ENCODE data around the gene PHACTR2.
"Not testable (repeated sequence)": the region's sequence is repeated elsewhere in the genome, so short reads cannot be mapped to it uniquely, and the experiment has no call there.

The PHACTR2 gene

GRCh38 chr6:143864234-143864633, 186.5 kb downstream of the PHACTR2 start, which contains the start of gene ZC2HC1B:
ZC2HC1B (plus strand) TSS chr6:143864474; CDS start chr6:143864540, 66 bp downstream.
- Histone ChIP-seq H3K36me3 (ENCODE audit: control insufficient read depth, insufficient read depth, low read length) (peaks cover 62% of the 10 kb centered on the region), H3K4me1 (ENCODE audit: control insufficient read depth, insufficient read depth, low read length, poor library complexity, severe bottlenecking) (no peaks in the 10 kb centered on the region), H3K9me3 (ENCODE audit: control insufficient read depth, low read length) (peaks cover 5% of the 10 kb centered on the region), H3K4me3 (ENCODE audit: extremely low read depth, insufficient read depth, low read length, poor library complexity, severe bottlenecking) (no peak within 1 kb of the TSS), H3K27ac (ENCODE audit: low read depth, low read length, severe bottlenecking) (no peak within 1 kb of the TSS)
- WGBS, 2 experiments (ENCODE audit: insufficient coverage in 2 of 2), result no CpG with 5 or more reads among the region's 1 CpG

- peaks cover 35% of the 10 kb centered on the region for H3K36me3 ChIP-seq (ENCODE audit: control insufficient read depth, insufficient read depth, low read length)
- no peaks in the 10 kb centered on the region for H3K4me1 ChIP-seq (ENCODE audit: control insufficient read depth, insufficient read depth, low read length, poor library complexity, severe bottlenecking)
- no peak overlapping the region for H3K27ac ChIP-seq (ENCODE audit: low read depth, low read length, severe bottlenecking)
- peaks cover 5% of the 10 kb centered on the region for H3K9me3 ChIP-seq (ENCODE audit: control insufficient read depth, low read length)
- H3K4me3 ChIP-seq (ENCODE audit: extremely low read depth, insufficient read depth, low read length, poor library complexity, severe bottlenecking), result no peak overlapping the region
Measured at GRCh38 chr6:143867236-143867635, 189.5 kb downstream of the PHACTR2 start.

- not testable (repeated sequence) for H3K27ac ChIP-seq (ENCODE audit: low read depth, low read length, severe bottlenecking); H3K9me3 ChIP-seq (ENCODE audit: control insufficient read depth, low read length); H3K4me3 ChIP-seq (ENCODE audit: extremely low read depth, insufficient read depth, low read length, poor library complexity, severe bottlenecking); H3K4me1 ChIP-seq (ENCODE audit: control insufficient read depth, insufficient read depth, low read length, poor library complexity, severe bottlenecking)
- peaks cover 21% of the 10 kb centered on the region for H3K36me3 ChIP-seq (ENCODE audit: control insufficient read depth, insufficient read depth, low read length)
- WGBS, 2 experiments (ENCODE audit: insufficient coverage in 2 of 2), result 83% methylated on average over 1 of the region's 3 CpGs
Measured at GRCh38 chr6:143868808-143869207, 191.0 kb downstream of the PHACTR2 start.

- WGBS, 2 experiments (ENCODE audit: insufficient coverage in 2 of 2), result no CpG with 5 or more reads among the region's 1 CpG
- not testable (repeated sequence) for H3K27ac ChIP-seq (ENCODE audit: low read depth, low read length, severe bottlenecking); H3K4me3 ChIP-seq (ENCODE audit: extremely low read depth, insufficient read depth, low read length, poor library complexity, severe bottlenecking); H3K36me3 ChIP-seq (ENCODE audit: control insufficient read depth, insufficient read depth, low read length); H3K4me1 ChIP-seq (ENCODE audit: control insufficient read depth, insufficient read depth, low read length, poor library complexity, severe bottlenecking); H3K9me3 ChIP-seq (ENCODE audit: control insufficient read depth, low read length)
Measured at GRCh38 chr6:143871202-143871730, 193.5 kb downstream of the PHACTR2 start.

GRCh38 chr6:143872201-143872600, 194.4 kb downstream of the PHACTR2 start:
- no peak overlapping the region for H3K4me3 ChIP-seq (ENCODE audit: extremely low read depth, insufficient read depth, low read length, poor library complexity, severe bottlenecking)
- no peak overlapping the region for H3K27ac ChIP-seq (ENCODE audit: low read depth, low read length, severe bottlenecking)
- H3K36me3 ChIP-seq (ENCODE audit: control insufficient read depth, insufficient read depth, low read length), result no peaks in the 10 kb centered on the region
- peaks cover 2% of the 10 kb centered on the region for H3K9me3 ChIP-seq (ENCODE audit: control insufficient read depth, low read length)
- no peaks in the 10 kb centered on the region for H3K4me1 ChIP-seq (ENCODE audit: control insufficient read depth, insufficient read depth, low read length, poor library complexity, severe bottlenecking)
- WGBS, 2 experiments (ENCODE audit: insufficient coverage in 2 of 2), result 100% methylated on average over 1 of the region's 2 CpGs; no CpG with 5 or more reads in 1 of the 2 experiments

- not testable (repeated sequence) for H3K9me3 ChIP-seq (ENCODE audit: control insufficient read depth, low read length); H3K4me1 ChIP-seq (ENCODE audit: control insufficient read depth, insufficient read depth, low read length, poor library complexity, severe bottlenecking); H3K27ac ChIP-seq (ENCODE audit: low read depth, low read length, severe bottlenecking); H3K36me3 ChIP-seq (ENCODE audit: control insufficient read depth, insufficient read depth, low read length); H3K4me3 ChIP-seq (ENCODE audit: extremely low read depth, insufficient read depth, low read length, poor library complexity, severe bottlenecking)
- WGBS, 2 experiments (ENCODE audit: insufficient coverage in 2 of 2), result 94 to 95% methylated on average over 2 of the region's 4 CpGs
Measured at GRCh38 chr6:143873600-143873999, 195.8 kb downstream of the PHACTR2 start.

- not testable (repeated sequence) for H3K36me3 ChIP-seq (ENCODE audit: control insufficient read depth, insufficient read depth, low read length); H3K4me1 ChIP-seq (ENCODE audit: control insufficient read depth, insufficient read depth, low read length, poor library complexity, severe bottlenecking); H3K4me3 ChIP-seq (ENCODE audit: extremely low read depth, insufficient read depth, low read length, poor library complexity, severe bottlenecking); H3K27ac ChIP-seq (ENCODE audit: low read depth, low read length, severe bottlenecking); H3K9me3 ChIP-seq (ENCODE audit: control insufficient read depth, low read length)
Measured at GRCh38 chr6:143874503-143874902, 196.7 kb downstream of the PHACTR2 start.

- 100% methylated on average over 1 of the region's 1 CpG; no CpG with 5 or more reads in 1 of the 2 experiments for WGBS, 2 experiments (ENCODE audit: insufficient coverage in 2 of 2)
- H3K9me3 ChIP-seq (ENCODE audit: control insufficient read depth, low read length), result no peaks in the 10 kb centered on the region
- H3K4me1 ChIP-seq (ENCODE audit: control insufficient read depth, insufficient read depth, low read length, poor library complexity, severe bottlenecking), result no peaks in the 10 kb centered on the region
- no peak overlapping the region for H3K27ac ChIP-seq (ENCODE audit: low read depth, low read length, severe bottlenecking)
- no peaks in the 10 kb centered on the region for H3K36me3 ChIP-seq (ENCODE audit: control insufficient read depth, insufficient read depth, low read length)
- H3K4me3 ChIP-seq (ENCODE audit: extremely low read depth, insufficient read depth, low read length, poor library complexity, severe bottlenecking), result no peak overlapping the region
Measured at GRCh38 chr6:143877584-143878271, 200.0 kb downstream of the PHACTR2 start.

- H3K27ac ChIP-seq (ENCODE audit: low read depth, low read length, severe bottlenecking), result no peak overlapping the region
- 89 to 90% methylated on average over 3 of the region's 3 CpGs for WGBS, 2 experiments (ENCODE audit: insufficient coverage in 2 of 2)
- H3K4me1 ChIP-seq (ENCODE audit: control insufficient read depth, insufficient read depth, low read length, poor library complexity, severe bottlenecking), result no peaks in the 10 kb centered on the region
Measured at GRCh38 chr6:143878272-143878760, 200.6 kb downstream of the PHACTR2 start.

GRCh38 chr6:143880412-143880811, 202.6 kb downstream of the PHACTR2 start:
- Histone ChIP-seq H3K27ac (ENCODE audit: low read depth, low read length, severe bottlenecking) (no peak overlapping the region), H3K36me3 (ENCODE audit: control insufficient read depth, insufficient read depth, low read length) (no peaks in the 10 kb centered on the region), H3K9me3 (ENCODE audit: control insufficient read depth, low read length) (no peaks in the 10 kb centered on the region), H3K4me1 (ENCODE audit: control insufficient read depth, insufficient read depth, low read length, poor library complexity, severe bottlenecking) (no peaks in the 10 kb centered on the region), H3K4me3 (ENCODE audit: extremely low read depth, insufficient read depth, low read length, poor library complexity, severe bottlenecking) (no peak overlapping the region)
- 100% methylated on average over 1 of the region's 2 CpGs; no CpG with 5 or more reads in 1 of the 2 experiments for WGBS, 2 experiments (ENCODE audit: insufficient coverage in 2 of 2)

More at GRCh38 chr6:143878272-143878760, 200.6 kb downstream of the PHACTR2 start:
- Histone ChIP-seq H3K4me3 (ENCODE audit: extremely low read depth, insufficient read depth, low read length, poor library complexity, severe bottlenecking) (no peak overlapping the region), H3K9me3 (ENCODE audit: control insufficient read depth, low read length) (no peaks in the 10 kb centered on the region), H3K36me3 (ENCODE audit: control insufficient read depth, insufficient read depth, low read length) (no peaks in the 10 kb centered on the region)

Measured in mesodermal cell (in vitro differentiated cells).